HG03108 (cell line): ENCODE measurements around the gene IFITM10.

Source experiments
- ATAC-seq: cut with Tn5 transposase; IDR thresholded peaks from one replicate; pipeline ENCODE4 v1.9.1; 2021; ENCODE audit warnings: moderate library complexity; ENCODE audit not compliant: unreplicated experiment

The IFITM10 gene

DNA sequence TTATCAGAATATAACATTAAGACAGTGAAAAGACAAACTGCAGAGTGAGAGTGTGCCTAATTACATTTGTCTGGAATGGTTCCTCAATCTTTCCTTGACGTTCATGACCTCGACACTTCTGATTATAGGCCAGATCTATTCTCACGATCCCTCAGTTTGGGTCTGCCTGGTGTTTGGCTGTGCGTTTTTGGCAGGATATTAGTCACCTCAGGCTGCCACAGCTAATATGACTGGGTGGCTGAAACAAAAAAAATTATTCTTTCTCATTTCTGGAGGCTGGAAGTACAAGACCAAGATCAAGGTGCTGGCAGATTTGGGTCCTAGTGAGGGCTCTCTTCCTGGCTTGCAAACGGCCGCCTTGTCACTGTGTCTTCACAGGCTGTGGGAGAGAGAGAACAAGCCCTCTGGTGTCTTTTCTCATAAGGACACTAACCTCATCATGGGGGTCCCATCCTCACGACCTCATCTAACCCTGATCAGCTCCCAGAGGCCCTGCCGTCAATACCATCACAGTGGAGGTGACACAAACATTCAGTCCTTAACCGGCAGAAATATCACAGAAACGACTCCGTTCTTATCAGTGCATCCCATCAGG lies 23.2 kb downstream of the IFITM10 start:
- ATAC-seq, result no peak

DNA sequence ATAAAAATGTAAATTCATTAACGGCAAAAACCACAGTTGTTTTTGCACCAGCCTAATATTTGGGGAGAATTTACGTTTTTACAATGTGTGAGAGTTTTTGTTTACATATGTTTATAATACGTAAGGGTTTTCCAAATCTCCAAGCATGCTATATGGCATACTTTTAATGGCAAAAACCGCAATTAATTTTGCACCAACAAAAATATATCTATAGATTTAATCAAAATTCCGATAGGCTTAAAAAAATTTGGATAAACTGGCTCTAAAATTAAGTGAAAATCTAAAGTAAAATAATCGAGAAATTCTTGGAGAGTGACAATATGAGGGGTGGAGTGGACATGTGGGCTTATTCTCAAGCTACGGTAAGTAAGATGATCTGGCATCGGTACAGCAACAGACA lies 30.6 kb downstream of the IFITM10 start:
- no peak for ATAC-seq

DNA sequence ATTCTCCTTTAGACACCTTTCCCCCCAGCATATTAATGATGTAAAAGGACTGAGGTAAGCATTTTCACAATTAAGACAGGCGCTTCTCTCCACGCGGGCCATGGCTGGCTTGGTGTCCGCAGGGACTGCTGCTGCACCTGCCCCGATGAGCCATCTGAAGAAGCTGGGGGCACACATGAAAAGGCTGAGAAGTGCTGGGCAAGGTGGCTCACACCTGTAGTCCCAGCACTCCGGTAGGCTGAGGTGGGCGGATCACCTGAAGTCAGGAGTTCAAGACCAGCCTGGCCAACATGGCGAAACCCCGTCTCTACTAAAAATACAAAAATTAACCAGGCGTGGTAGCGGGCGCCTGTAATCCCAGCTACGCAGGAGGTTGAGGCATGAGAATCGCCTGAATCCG lies 32.1 kb downstream of the IFITM10 start:
- no peak for ATAC-seq

DNA sequence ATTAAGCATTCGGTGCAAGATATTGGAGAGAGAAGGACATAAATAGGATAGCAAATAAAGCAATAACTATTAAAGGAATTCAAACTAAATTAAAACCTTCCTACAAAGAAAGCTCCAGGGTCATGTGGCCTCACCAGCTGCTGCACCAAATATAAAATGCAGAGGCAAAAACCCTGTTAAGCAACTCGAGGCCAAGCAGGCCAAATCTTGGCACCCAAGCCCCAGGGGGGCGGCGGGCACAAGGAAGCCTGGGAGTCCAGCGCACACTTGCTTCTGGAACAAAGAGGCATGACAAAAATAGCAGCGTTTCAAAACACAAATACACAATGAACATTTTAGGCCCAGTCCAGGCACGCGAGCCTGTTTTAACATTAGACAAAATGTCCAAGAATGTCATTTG lies 32.6 kb downstream of the IFITM10 start:
- ATAC-seq, result no peak

DNA sequence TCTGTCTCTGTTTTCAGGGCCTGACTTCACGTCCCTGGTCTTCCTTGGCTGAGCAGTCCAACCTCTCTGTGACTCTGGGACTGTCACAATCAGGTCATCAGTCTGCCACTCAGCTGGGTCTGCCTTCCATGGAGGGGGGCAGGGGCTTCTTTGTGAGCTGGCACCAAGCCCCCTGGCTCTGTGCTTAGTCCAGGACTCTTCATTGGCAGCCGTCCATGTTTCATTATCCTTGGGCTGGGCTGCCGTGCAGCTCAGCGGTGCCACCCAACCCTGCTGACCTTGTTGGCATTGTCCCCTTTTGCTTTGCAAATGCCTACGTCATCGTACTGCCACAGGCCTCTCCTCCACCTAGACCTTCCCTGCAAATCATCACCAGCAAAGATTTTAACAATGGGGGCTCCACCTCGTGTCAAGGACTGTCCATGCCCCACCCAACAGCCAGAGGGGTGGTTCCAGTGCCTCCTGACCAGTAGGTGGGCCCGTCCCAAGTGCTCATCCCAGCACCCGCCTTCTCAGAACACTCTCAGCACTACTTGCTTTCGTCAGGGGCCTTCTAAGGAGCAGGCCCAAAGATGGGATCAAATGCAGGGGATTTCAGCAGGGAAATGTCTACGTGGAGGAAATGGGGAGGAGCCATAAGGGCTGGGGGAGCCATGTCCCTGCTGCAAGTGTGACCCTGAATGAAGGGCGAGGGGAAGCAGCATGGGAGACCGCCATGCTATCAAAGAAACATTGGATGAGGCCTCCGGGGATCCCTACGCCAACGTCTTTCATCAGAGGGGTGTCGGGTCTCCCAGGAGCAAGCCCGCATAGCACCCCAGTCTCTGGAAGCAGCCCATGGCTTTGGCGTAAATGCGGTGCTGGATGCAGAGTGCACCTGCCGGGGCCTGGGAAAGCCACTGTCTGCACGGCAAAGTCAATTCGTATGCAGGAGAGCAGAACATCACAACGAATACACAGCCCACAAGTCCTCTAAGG lies 35.2 kb downstream of the IFITM10 start:
- ATAC-seq, result no peak

DNA sequence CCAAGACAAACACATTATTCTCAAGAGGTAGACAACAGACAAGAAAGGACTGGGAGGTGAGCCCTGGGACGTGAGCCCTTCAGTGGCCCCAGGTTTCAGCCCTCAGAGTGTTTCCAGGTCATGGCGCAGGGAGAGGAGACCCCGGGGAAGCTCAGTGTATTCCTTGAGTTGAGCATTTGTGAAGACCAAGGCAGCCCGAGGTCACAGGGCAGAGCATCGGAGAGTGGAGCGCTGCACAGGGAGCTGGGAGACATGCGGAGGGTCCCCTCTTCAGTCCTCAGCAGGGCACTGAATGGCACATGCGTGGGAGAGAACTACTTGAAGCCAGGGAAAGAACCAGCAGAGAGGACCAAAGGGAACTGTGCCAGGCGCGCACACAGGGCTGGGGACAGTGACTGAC lies 41.7 kb downstream of the IFITM10 start:
- no peak for ATAC-seq

DNA sequence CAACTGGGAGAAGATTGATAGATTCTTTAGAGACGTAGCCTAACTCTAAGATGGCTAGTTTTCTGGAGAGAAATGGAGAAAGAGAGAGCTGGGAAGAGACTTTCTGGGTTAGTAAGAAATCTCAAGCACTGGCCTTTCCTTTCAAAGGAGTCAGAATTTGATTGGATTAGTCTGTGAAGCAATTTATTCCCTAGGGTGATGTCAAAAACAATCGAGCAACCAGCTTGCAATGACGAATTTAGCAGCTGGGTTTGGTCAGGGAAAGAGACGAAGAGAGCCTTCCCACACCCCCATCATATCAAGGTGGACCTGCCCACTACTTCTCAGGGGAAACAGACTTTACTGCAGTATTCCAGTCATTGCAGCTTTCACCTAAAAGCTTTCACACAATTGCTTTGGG lies 42.6 kb downstream of the IFITM10 start:
- no peak for ATAC-seq

DNA sequence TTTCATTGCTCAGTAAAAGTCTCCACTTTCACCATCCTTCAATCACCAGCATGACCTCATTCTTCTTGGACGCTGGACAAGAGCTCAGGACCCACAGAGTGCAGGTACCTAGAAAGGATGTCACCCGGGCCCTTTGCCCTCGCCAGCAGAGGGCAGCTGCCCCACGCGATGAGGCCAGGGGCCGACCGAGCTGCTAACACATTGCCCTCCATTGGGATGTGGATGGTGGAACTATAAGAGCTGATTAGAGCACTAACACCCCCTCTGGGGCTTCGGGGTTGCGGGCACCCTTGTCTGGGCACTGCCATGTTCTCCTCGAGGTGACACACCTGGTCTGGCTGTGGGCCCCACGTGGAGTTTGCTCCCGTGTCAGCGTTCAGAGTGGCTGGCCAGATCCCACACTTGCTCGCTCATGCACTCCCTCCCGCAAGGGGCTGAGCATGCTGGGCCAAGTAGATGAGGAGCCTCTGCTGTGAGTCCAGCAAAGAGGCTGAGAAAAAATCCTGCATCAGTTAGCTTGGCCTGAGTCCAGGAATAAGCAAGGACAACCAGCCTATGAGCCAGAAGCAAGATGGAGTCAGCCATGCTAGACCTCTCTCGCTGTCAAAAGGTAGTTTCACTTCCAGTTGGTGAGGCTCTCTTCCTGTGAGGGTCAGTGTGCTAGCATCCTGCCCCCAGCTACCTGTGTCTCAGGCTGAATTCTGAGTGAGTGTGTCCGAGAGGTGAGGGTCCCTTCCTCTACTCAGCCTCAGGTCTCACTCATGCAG lies 43.6 kb downstream of the IFITM10 start:
- no peak for ATAC-seq

DNA sequence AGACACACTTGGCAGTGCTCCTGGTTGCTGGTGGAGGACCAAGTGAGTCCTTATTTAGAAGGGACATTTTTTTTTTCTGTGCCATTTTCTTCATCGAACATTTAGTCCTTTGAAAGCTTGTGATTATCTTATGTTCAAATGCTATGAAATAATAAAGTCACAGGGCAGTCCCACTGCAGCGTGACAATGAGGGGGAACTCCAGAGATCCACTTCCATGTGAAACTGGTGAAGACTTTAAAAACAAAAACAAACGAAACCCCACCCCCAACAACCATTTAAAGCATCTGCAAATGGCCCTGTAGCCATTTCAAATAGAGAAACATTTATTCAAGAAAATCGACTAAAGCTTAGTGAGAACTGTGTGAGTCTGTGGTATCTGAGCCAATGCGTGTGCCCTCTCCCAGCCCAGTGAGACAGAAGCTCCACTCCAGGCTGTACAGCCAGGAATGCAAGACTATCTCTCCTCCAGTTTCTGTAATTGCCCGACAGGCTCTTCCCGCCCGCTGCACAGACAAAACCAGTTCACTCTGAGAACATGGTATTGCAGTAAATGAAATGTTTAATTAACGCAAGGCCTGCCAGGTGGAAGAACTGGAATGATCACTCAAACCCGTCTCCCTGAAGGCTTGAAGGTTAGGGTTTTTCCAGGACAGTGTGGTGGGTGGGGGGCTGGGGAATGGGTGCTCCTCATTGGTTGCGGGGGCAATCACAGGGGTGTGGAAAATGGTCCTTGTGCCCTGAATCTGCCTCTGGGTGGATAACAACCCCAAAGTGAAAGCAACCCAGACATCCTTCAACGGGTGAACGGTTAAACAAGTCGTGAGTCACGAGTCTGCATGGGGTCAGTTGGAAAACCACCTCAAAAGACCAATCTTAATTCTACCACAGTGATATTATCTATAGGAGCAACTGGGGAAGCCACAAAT lies 45.0 kb downstream of the IFITM10 start:
- no peak for ATAC-seq

DNA sequence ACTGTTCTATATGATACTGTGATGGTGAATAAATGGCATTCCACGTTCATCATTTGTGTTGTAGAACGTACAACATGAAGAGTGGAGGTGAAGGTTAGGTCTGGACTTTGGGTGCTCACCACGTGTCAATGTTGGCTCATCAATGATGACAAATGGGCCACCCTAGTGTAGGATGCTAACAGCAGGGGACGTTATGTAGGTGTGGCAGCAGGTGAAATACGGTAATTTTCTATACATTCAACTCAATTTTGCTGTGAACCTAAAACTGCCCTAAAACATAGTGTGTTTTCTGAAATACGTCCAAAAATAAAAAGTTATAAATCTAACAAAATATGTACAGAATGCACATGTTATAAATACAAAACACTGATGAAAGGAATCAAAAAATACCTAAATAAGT lies 47.2 kb downstream of the IFITM10 start:
- ATAC-seq, result no peak

DNA sequence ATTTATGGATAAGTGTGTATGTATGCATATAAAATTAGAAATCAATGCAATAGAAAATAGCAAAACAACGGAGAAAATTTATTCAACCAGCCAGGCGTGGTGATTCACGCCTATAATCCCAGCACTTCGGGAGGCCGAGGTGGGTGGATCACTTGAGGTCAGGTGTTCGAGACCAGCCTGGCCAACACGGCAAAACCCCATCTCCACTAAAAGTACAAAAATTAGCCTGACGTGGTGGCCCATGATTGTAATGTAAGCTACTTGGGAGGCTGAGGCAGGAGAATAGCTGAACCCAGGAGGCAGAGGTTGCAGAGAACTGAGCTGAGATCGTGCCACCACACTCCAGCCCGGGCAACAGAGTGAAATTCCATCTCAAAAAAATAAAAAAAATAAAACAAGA lies 47.9 kb downstream of the IFITM10 start:
- ATAC-seq, result no peak

DNA sequence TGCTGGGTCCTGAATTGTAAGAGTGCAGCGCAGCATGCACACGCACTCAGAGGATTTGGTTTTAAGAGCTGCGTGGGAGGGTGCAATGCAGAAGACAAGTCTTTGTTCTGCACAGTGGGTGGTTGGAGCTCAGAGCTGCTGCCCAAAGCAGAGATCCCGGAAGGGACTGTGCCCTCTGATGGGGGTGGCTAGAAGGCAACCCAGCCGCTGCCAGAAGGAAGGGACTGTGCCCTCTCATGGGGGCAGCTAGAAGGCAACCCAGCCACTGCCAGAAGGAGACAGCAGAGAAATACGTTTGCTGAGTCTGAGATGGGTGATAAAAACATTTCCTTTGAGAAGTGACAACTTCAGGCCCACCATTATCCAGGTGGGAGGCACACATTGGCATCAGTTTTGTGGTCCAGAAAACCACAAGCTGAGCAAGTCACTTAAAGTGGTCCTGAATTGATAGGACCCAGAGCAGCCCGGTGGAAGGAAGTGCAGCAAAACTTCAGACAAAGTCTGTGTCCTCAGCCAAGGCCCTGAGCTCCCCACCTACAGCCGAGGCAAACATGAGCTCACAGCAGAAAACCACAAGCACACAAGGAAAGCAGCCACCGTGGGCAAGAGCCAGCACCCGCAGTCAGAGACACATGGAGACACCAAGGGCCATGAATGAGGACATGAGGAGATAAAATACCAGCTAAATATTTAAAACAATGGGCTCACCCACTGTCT lies 49.1 kb downstream of the IFITM10 start:
- ATAC-seq, result no peak

DNA sequence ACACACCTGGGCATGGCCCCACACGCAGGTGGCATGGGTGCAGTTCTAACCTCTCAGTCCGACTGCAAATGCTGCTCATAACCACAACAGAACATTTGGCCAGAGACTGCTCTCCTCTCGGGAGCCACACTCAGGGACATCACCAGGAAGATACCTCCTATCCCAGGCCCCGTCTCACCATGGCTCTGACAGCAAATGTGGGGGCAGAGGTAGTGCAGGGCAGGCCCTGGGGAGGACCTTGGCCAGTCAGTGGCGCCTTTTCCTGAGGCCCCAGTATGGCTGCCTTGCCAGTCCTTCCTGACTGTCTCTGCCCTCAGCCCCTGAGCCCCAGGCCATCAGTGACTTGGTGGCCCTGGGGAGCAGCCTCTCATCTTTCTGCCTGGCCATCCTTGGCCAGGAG lies 50.6 kb downstream of the IFITM10 start:
- no peak for ATAC-seq

DNA sequence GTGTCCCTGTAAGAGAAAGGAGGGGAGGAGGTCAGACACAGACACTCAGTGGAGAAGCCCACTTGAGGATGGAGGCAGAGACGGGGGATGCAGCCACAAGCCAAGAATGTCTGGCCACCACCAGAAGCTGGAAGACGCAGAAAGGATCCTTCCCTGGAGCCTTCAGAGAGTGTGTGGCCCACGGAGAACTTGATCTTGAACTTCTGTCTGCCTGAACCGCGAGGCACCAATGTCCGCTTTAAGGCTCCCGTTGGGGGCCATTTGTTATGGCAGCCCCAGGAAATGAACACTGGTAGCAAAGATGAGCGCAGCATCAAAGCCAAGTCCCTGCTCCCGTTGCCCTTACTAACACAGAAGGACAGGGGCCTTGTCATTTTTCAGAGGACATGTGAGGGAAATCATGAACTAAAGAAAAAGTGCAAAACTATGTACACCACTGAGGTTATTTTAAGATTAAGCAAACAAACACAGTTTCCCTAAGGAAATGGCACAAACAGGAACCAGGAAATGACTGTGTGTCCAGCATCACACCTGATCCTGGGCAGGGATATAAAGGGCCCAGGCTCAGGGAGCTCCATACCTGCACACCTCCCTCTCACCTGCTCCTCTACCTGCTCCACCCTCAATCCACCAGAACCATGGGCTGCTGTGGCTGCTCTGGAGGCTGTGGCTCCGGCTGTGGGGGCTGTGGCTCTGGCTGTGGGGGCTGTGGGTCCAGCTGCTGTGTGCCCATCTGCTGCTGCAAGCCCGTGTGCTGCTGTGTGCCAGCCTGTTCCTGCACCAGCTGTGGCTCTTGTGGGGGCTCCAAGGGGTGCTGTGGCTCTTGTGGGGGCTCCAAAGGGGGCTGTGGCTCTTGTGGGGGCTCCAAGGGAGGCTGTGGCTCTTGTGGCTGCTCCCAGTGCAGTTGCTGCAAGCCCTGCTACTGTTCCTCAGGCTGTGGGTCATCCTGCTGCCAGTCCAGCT lies 53.5 kb downstream of the IFITM10 start, which contains the start of gene KRTAP5-6:
Gene KRTAP5-6, plus strand, starts transcription at position 588 of the 963 bp plus-strand sequence. Its CDS starts 51 bp downstream, at position 639.
- no peak for ATAC-seq

DNA sequence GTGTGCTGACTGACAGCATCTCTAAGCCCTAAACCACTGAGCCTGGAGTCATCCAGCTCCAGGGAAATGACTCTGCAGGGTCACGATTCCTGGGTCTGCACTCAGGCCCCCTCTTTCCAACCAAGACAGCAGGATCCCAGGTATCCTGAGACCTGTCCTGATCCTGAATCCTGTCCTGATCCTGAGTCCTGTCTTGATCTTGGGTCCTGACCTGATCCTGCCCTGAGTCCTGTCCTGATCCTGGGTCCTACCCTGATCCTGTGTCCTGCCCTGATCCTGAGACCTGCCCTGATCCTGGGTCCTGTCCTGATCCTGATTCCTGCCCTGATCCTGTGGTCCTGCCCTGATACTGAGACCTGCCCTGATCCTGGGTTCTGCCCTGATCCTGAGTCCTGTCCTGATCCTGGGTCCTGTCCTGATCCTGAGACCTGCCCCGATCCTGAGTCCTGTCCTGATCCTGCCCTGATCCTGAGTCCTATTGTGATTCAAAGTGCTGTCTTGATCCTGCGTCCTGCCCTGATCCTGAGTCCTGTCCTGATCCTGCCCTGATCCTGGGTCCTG lies 54.8 kb downstream of the IFITM10 start:
- ATAC-seq, result no peak

DNA sequence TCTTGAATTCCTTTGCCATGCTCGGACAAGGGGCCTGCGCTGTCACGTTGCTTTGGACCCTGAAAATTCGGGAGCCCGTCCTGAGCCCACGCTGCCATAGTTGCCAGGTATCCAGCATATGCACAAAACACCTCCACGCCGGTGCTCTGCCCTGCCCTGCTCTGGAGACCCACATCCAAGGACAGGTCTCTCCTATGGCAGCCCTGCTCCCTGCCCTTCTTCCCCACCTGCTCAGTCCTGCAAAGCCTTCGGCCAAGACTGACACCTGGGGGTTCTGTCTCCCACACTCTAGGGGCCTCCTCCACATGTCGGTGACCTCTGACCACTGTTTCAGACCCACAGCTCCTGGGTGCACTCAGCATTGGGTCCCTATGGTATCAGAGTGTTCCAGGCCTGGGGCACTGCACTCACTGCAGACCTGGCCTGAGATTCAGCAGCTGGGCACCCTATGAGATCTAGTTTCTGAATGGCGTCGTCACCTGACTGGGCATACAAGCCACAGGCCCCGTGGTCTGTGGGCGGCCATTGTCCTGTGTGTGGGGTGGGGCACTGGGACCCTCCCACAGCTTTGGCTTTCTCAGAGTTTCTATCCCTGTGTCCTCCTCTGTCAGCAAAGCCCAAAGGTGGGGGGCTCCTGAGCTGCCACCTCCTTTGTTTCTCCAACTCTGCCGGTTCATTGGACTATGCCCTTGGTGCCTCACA lies 55.4 kb downstream of the IFITM10 start:
- ATAC-seq, result no peak

DNA sequence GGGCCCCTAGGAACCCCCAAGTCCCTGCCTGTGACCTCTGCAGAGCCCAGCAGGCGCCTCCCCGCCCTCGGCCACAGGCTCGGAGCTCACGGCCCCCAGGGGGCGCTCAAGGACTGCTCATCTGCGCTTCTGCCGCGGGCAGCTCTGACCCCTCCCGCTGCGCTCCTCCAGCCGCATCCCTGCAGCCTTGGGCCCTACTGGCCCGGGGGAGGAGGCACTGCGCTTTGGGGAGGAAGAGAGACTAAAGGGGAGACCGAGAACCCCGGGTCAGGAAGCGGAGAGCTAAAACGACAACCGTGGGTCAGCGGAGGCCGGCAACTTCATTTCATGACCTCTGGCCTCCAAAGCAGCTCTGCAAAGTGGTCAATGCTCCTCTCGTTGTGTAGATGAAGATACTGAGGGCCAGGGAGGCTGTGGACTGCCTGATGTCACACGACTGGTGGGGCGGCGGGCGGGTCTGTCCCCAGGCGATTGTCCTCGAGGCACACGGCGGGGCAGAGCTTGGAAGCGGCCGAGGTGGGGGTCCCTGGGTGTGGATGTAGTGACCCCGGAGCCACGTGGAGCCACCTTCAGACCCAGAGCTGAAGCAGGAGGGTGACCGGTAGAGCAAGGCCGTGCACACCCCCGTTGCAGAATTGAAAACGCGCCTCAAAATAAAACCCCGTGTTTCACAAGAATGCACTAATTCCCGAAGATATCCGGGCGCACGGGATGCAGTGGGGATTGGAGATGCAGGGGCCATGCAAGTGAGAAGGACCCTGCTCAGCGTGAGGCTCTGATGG lies 56.1 kb downstream of the IFITM10 start:
- no peak for ATAC-seq
